MM.1S (cell line): Measurements from ENCODE around the gene CACNA1D.

Experiments
- DNase-seq: peaks from one replicate; pipeline ENCODE4 v3.0.0-alpha.2; 2015
- H2AFZ ChIP-seq: fragments of 300-600 bp; sonication (generic); 2 replicates; pipeline ENCODE4 v1.6.0; 2016; ENCODE audit warnings: antibody characterized with exemption, low read length
- H3F3A ChIP-seq: fragments of 300-600 bp; sonication (generic); 2 replicates; pipeline ENCODE4 v1.6.1; 2016; ENCODE audit warnings: mild to moderate bottlenecking, antibody characterized with exemption, low read length, moderate library complexity, mixed read lengths; ENCODE audit not compliant: insufficient read depth
- H3K27ac ChIP-seq: fragments of 300-600 bp; sonication (generic); 2 replicates; pipeline ENCODE4 v1.5.1; 2016; ENCODE audit warnings: mild to moderate bottlenecking, low read length
- H3K27me3 ChIP-seq: fragments of 300-600 bp; sonication (generic); replicated peaks from 2 replicates; pipeline ENCODE4 v1.6.0; 2016; ENCODE audit warnings: low read length; ENCODE audit not compliant: insufficient read depth
- H3K36me3 ChIP-seq: fragments of 300-600 bp; sonication (generic); replicated peaks from 2 replicates; pipeline ENCODE4 v1.6.1; 2016; ENCODE audit warnings: mild to moderate bottlenecking, low read length, mixed read lengths; ENCODE audit not compliant: insufficient read depth
- H3K4me1 ChIP-seq: fragments of 300-600 bp; sonication (generic); 2 replicates; pipeline ENCODE4 v1.6.1; 2016; ENCODE audit warnings: low read length, mixed read lengths
- H3K4me2 ChIP-seq: fragments of 300-600 bp; sonication (generic); 2 replicates; pipeline ENCODE4 v1.6.0; 2016; ENCODE audit warnings: low read depth, low read length
- H3K4me3 ChIP-seq: fragments of 300-600 bp; sonication (generic); 2 replicates; pipeline ENCODE4 v1.5.1; 2016; ENCODE audit warnings: low read length, mixed read lengths
- H3K79me2 ChIP-seq: fragments of 300-600 bp; sonication (generic); 2 replicates; pipeline ENCODE4 v1.6.1; 2016; ENCODE audit warnings: mixed run types, low read length, mixed read lengths
- H3K9ac ChIP-seq: fragments of 300-600 bp; sonication (generic); 2 replicates; pipeline ENCODE4 v1.6.1; 2016; ENCODE audit warnings: low read length, mixed read lengths
- H3K9me2 ChIP-seq: fragments of 300-600 bp; sonication (generic); replicated peaks from 2 replicates; pipeline ENCODE4 v1.6.1; 2016; ENCODE audit warnings: mild to moderate bottlenecking, low read length, mixed read lengths; ENCODE audit not compliant: insufficient read depth
- H3K9me3 ChIP-seq: fragments of 300-600 bp; sonication (generic); replicated peaks from 2 replicates; pipeline ENCODE4 v1.6.1; 2016; ENCODE audit warnings: mild to moderate bottlenecking, low read length, mixed read lengths; ENCODE audit not compliant: insufficient read depth
- H4K20me1 ChIP-seq: fragments of 300-600 bp; sonication (generic); 2 replicates; pipeline ENCODE4 v1.6.1; 2016; ENCODE audit warnings: mild to moderate bottlenecking, low read length, moderate library complexity, mixed read lengths; ENCODE audit not compliant: insufficient read depth
- CTCF ChIP-seq: fragments of 300-600 bp; sonication (generic); IDR thresholded peaks from 2 replicates; pipeline ENCODE4 v1.5.1; 2016; ENCODE audit warnings: antibody characterized with exemption, low read length, mixed read lengths
- EZH2 ChIP-seq: fragments of 300-600 bp; sonication (generic); optimal IDR thresholded peaks from 2 replicates; pipeline ENCODE3; 2017; ENCODE audit warnings: low read depth, mild to moderate bottlenecking, antibody characterized with exemption, low read length, mixed read lengths
- EZH2phosphoT487 ChIP-seq: fragments of 300-600 bp; sonication (generic); IDR thresholded peaks from 2 replicates; pipeline ENCODE4 v1.6.1; 2018; ENCODE audit warnings: antibody characterized with exemption, low read length

CACNA1D gene

GRCh38 chr3:53613125-53613524 is 118.7 kb downstream of the CACNA1D start:
- no peak overlapping the region for H3K4me2 ChIP-seq
- H3K36me3 ChIP-seq, result no peaks in the 10 kb centered on the region
- no peak overlapping the region for H2AFZ ChIP-seq
- TF ChIP-seq EZH2 (no peak), CTCF (no peak)
- H3K27ac ChIP-seq, result no peak overlapping the region
- H3K4me3 ChIP-seq, result no peak overlapping the region
- H4K20me1 ChIP-seq, result no peaks in the 10 kb centered on the region
- no peaks in the 10 kb centered on the region for H3K9me2 ChIP-seq
- no peaks in the 10 kb centered on the region for H3K9me3 ChIP-seq
- H3K4me1 ChIP-seq, result no peaks in the 10 kb centered on the region
- DNase-seq, result no peak
- no peak overlapping the region for H3K9ac ChIP-seq
- no peaks in the 10 kb centered on the region for H3K27me3 ChIP-seq
- no peaks in the 10 kb centered on the region for H3K79me2 ChIP-seq
- no peaks in the 10 kb centered on the region for H3F3A ChIP-seq

- Histone ChIP-seq H3K4me3 (no peak overlapping the region), H3K27me3 (no peaks in the 10 kb centered on the region), H4K20me1 (no peaks in the 10 kb centered on the region), H3K4me2 (no peak overlapping the region), H3K79me2 (no peaks in the 10 kb centered on the region), H2AFZ (no peak overlapping the region), H3F3A (no peaks in the 10 kb centered on the region), H3K27ac (no peak overlapping the region), H3K9me2 (no peaks in the 10 kb centered on the region), H3K9ac (no peak overlapping the region), H3K9me3 (no peaks in the 10 kb centered on the region), H3K4me1 (no peaks in the 10 kb centered on the region), H3K36me3 (no peaks in the 10 kb centered on the region)
- TF ChIP-seq EZH2 (no peak), EZH2phosphoT487 (no peak), CTCF (no peak)
- DNase-seq, result no peak
Measured at GRCh38 chr3:53614307-53614706, 119.9 kb downstream of the CACNA1D start.

GRCh38 chr3:53616321-53616720 is 121.9 kb downstream of the CACNA1D start:
- no peaks in the 10 kb centered on the region for H3K9me3 ChIP-seq
- H2AFZ ChIP-seq, result no peak overlapping the region
- no peaks in the 10 kb centered on the region for H3F3A ChIP-seq
- no peaks in the 10 kb centered on the region for H3K36me3 ChIP-seq
- no peak for DNase-seq
- no peak overlapping the region for H3K27ac ChIP-seq
- H3K79me2 ChIP-seq, result no peaks in the 10 kb centered on the region
- H4K20me1 ChIP-seq, result no peaks in the 10 kb centered on the region
- H3K9ac ChIP-seq, result no peak overlapping the region
- H3K4me1 ChIP-seq, result no peaks in the 10 kb centered on the region
- TF ChIP-seq EZH2 (no peak), EZH2phosphoT487 (no peak), CTCF (no peak)
- H3K4me3 ChIP-seq, result no peak overlapping the region
- no peaks in the 10 kb centered on the region for H3K9me2 ChIP-seq
- H3K27me3 ChIP-seq, result no peaks in the 10 kb centered on the region
- no peak overlapping the region for H3K4me2 ChIP-seq
